K562 (cell line): ENCODE data around the gene CDC42SE2. TPM values are rescaled to one million over a fixed set of nuclear protein-coding genes. Genes with fewer than 3 reads are reported as not detected.

Experiments used
- ATAC-seq: fragments of 200-7000 bp; cut with Tn5 transposase; 3 replicates; pipeline ENCODE4 v1.9.1; 2020; ENCODE audit warnings: moderate library complexity
- BruUV-seq: library from RNA; stranded (reverse); fragments of 400-500 nt; replicated peaks from 2 replicates; lab custom pipeline; 2021; lab: Mats Ljungman, UMichigan
- CTCF ChIA-PET: fragments of 300-600 bp; formaldehyde crosslinking; extraction: SDS; loops from one replicate; lab custom pipeline; 2021; ENCODE audit warnings: low intra/inter-chr PET ratio; lab: Yijun Ruan, JAX
- POLR2A ChIA-PET: fragments of 300-600, 350-650 bp; sonication (Branson Sonifier 250); formaldehyde crosslinking; extraction: SDS; loops from one replicate; lab custom pipeline; 2021; ENCODE audit warnings: antibody characterized with exemption, inconsistent platforms; lab: Yijun Ruan, JAX
- DNase-seq, 4 experiments: peaks; one replicate each; pipeline versions ENCODE4 v3.0.0 to v3.0.0-alpha.2; 2011 to 2018; ENCODE audit warnings: low spot score in 3 of 4, mixed read lengths in 3 of 4; ENCODE audit errors: extremely low read depth in 1 of 4
- FAIRE-seq: peaks from 2 replicates; lab custom pipeline; 2011; peaks lifted over from hg19 to GRCh38; lab: Jason Lieb, UNC
- H2AFZ ChIP-seq: 2 replicates; pipeline ENCODE4 v1.6.0; 2011; ENCODE audit warnings: low read depth, low read length, control low read depth, inconsistent platforms
- H3K27ac ChIP-seq: fragments of 200-600 bp; 3 replicates; pipeline ENCODE4 v1.8.0; 2011; ENCODE audit warnings: low read depth, mild to moderate bottlenecking, control low read depth, inconsistent platforms, low read length, moderate library complexity, mixed read lengths; ENCODE audit errors: extremely low read depth
- H3K27me3 ChIP-seq, 2 experiments: fragments of 300-600 bp in 1 of 2; 2 replicates in 1 of 2; 3 replicates in 1 of 2; pipeline versions ENCODE4 v1.6.0 to v1.8.0; 2011; ENCODE audit warnings: inconsistent platforms in 2 of 2, low read length in 2 of 2, mild to moderate bottlenecking in 1 of 2, mixed read lengths in 1 of 2, moderate library complexity in 1 of 2; ENCODE audit not compliant: control insufficient read depth in 2 of 2, insufficient read depth in 2 of 2
- H3K36me3 ChIP-seq: fragments of 300-600 bp; 3 replicates; pipeline ENCODE4 v1.8.0; 2011; ENCODE audit warnings: mild to moderate bottlenecking, low read length, inconsistent platforms; ENCODE audit not compliant: control insufficient read depth, insufficient read depth
- H3K4me1 ChIP-seq, 2 experiments: fragments of 200-600 bp in 1 of 2; replicated peaks in 1 of 2; 2 replicates in 1 of 2; 3 replicates in 1 of 2; pipeline versions ENCODE4 v1.5.1 to v1.8.0; 2011; ENCODE audit warnings: inconsistent platforms in 2 of 2, low read length in 2 of 2, mild to moderate bottlenecking in 1 of 2, mixed read lengths in 1 of 2, moderate library complexity in 1 of 2; ENCODE audit not compliant: control insufficient read depth in 2 of 2, insufficient read depth in 2 of 2
- H3K4me2 ChIP-seq: 2 replicates; pipeline ENCODE4 v1.6.1; 2011; ENCODE audit warnings: low read length, control low read depth, inconsistent platforms, mixed read lengths; ENCODE audit not compliant: insufficient read depth
- H3K4me3 ChIP-seq: fragments of 200-600 bp; sonication (generic), shearing (Covaris generic); 2 replicates; pipeline ENCODE4 v1.5.1; 2016; ENCODE audit warnings: control low read depth, inconsistent platforms
- H3K79me2 ChIP-seq: fragments of 200-600 bp; 3 replicates; pipeline ENCODE4 v1.8.0; 2011; ENCODE audit warnings: low read length, inconsistent platforms; ENCODE audit not compliant: control insufficient read depth, insufficient read depth
- H3K9ac ChIP-seq, 2 experiments: 2 replicates each; pipeline versions ENCODE4 v1.6.0 to v1.6.1; 2011; ENCODE audit warnings: low read depth in 2 of 2, low read length in 2 of 2, control low read depth in 1 of 2, inconsistent platforms in 1 of 2, mild to moderate bottlenecking in 1 of 2, mixed read lengths in 1 of 2; ENCODE audit not compliant: insufficient read depth in 1 of 2
- H3K9me1 ChIP-seq: one replicate; pipeline ENCODE4 v1.6.0; 2011; ENCODE audit warnings: inconsistent platforms, mild to moderate bottlenecking, low read length, moderate library complexity; ENCODE audit not compliant: control insufficient read depth, insufficient read depth
- H3K9me3 ChIP-seq: replicated peaks from 2 replicates; pipeline ENCODE4 v1.5.1; 2011; ENCODE audit warnings: low read depth, low read length, inconsistent platforms; ENCODE audit not compliant: control insufficient read depth, insufficient read depth
- H4K20me1 ChIP-seq: replicated peaks from 2 replicates; pipeline ENCODE4 v1.6.1; 2011; ENCODE audit warnings: low read length, inconsistent platforms, mixed read lengths; ENCODE audit not compliant: control insufficient read depth, insufficient read depth
- BRCA1 ChIP-seq, 2 experiments: fragments of 450-650 bp in 1 of 2; sonication (generic) in 1 of 2; formaldehyde crosslinking in 1 of 2; IDR thresholded peaks; 2 replicates each; pipeline versions ENCODE4 v1.5.0 to v1.6.1; 2017 to 2020; ENCODE audit warnings: mild to moderate bottlenecking in 1 of 2, missing genetic modification reagents in 1 of 2
- CEBPB ChIP-seq: fragments of 450-650 bp; IDR thresholded peaks from 2 replicates; pipeline ENCODE4 v1.6.1; 2016; ENCODE audit warnings: missing genetic modification characterization, missing compliant biosample characterization
- CEBPG ChIP-seq, 3 experiments: fragments of 200-800 bp in 1 of 3; sonication (Bioruptor generic) in 1 of 3; sonication (generic) in 1 of 3; formaldehyde crosslinking in 1 of 3; IDR thresholded peaks in 2 of 3; conservative IDR thresholded peaks in 1 of 3; 2 replicates each; pipeline versions ENCODE4 v1.6.1 to v1.8.0; 2016 to 2022; ENCODE audit warnings: missing compliant biosample characterization in 2 of 3, missing genetic modification characterization in 2 of 3, mild to moderate bottlenecking in 1 of 3, missing genetic modification reagents in 1 of 3
- POLR2G ChIP-seq: fragments of 200-400 bp; formaldehyde crosslinking; IDR thresholded peaks from 2 replicates; pipeline ENCODE4 v1.6.1; 2017; ENCODE audit warnings: low read depth, mild to moderate bottlenecking, antibody characterized with exemption, low read length, moderate library complexity
- ZBTB17 ChIP-seq: fragments of 450-650 bp; formaldehyde crosslinking; IDR thresholded peaks from 2 replicates; pipeline ENCODE4 v1.4.0; 2020; ENCODE audit warnings: mild to moderate bottlenecking
- whole genome bisulfite sequencing: fragments of 100-300 bp; shearing (Covaris generic); methylation state at CpG from one replicate; pipeline ENCODE4 v1.1.6; 2016; ENCODE audit warnings: low coverage, mixed read lengths; ENCODE audit not compliant: insufficient coverage; ENCODE audit errors: missing lambda C conversion rate; 5-methylcytosine and 5-hydroxymethylcytosine counted together
- in situ Hi-C: fragments of 300-500 bp; cut with MboI; formaldehyde crosslinking; loops from 4 replicates; pipeline ENCODE4 v1.15.0; 2018; ENCODE audit warnings: inconsistent platforms, mixed read lengths
- intact Hi-C: fragments of 100-400 bp; cut with micrococcal nuclease; formaldehyde crosslinking; loops from 2 replicates; pipeline ENCODE4 v1.14.2; 2022
- polyA plus RNA-seq, 8 experiments: library from polyadenylated mRNA; depleted of rRNA in 4 of 8; stranded (reverse) in 5 of 8; unstranded in 3 of 8; fragments of >200 nt; fragmentation: Nextera tagmentation in 2 of 8; fragmentation: Illumina TruSeq in 1 of 8; extraction: Ambion mirVana in 2 of 8; extraction: Trizol in 1 of 8; gene quantifications; 2 replicates each; pipeline versions ENCODE4 v1.2.1 to v1.2.3, GENCODE V29; 2011 to 2014; ENCODE audit warnings: inconsistent platforms in 1 of 8, missing spikeins in 1 of 8
- total RNA-seq, 7 experiments: library from RNA; depleted of rRNA in 6 of 7; stranded (reverse); fragments of >200 nt in 6 of 7; fragmentation: Illumina TruSeq in 2 of 7; extraction: Trizol in 2 of 7; gene quantifications; 2 replicates each; pipeline versions ENCODE4 v1.2.1 to v1.2.3, GENCODE V29; 2011 to 2021; ENCODE audit warnings: low replicate concordance in 1 of 7
- TF ChIP-seq, protein P1 (sequence below), 2 experiments: IDR thresholded peaks in 1 of 2; conservative IDR thresholded peaks in 1 of 2; 2 replicates each; pipeline ENCODE4 v1.6.1; 2016; ENCODE audit warnings: low read depth in 2 of 2, mild to moderate bottlenecking in 1 of 2, missing compliant biosample characterization in 1 of 2, missing genetic modification characterization in 1 of 2, moderate library complexity in 1 of 2

The CDC42SE2 gene
- total and polyA plus RNA-seq, 9 of the 15 experiments (the other 6 are each of a cell fraction or from before 2014, with no cell fraction given), result 24.8 to 44.3 (median 32.7) TPM

- Histone ChIP-seq H3K9ac (no peak overlapping the region), H3K4me2 (no peak overlapping the region)
- DNase-seq, result no peak
- TF ChIP-seq ZBTB17 (no peak), CEBPB (tag) (peak; percentile 84), POLR2G (no peak), BRCA1 (IDR thresholded peaks at IDR 0.05) (no peak), BRCA1 (CRISPR knock-in tag; IDR thresholded peaks at IDR 0.05) (no peak), CEBPG (CRISPR knock-in tag; IDR thresholded peaks at IDR 0.05) (no peak), CEBPG (tag; conservative IDR thresholded peaks at IDR 0.05 in 1 of 2, IDR thresholded peaks at IDR 0.05 in 1 of 2) (peak; percentile 72 to 78)
- TF ChIP-seq, protein P1, sequence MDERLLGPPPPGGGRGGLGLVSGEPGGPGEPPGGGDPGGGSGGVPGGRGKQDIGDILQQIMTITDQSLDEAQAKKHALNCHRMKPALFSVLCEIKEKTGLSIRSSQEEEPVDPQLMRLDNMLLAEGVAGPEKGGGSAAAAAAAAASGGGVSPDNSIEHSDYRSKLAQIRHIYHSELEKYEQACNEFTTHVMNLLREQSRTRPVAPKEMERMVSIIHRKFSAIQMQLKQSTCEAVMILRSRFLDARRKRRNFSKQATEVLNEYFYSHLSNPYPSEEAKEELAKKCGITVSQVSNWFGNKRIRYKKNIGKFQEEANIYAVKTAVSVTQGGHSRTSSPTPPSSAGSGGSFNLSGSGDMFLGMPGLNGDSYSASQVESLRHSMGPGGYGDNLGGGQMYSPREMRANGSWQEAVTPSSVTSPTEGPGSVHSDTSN (CRISPR knock-in tag; IDR thresholded peaks at IDR 0.05; ENCODE audit: low read depth), result no peak
- TF ChIP-seq, protein P1 (tag; conservative IDR thresholded peaks at IDR 0.05; ENCODE audit: low read depth), result no peak
- TF ChIP-seq, all 486 proteins: peak for 2
- Histone ChIP-seq H3K27ac (peak overlapping the region; percentile 25; the same call in 1 of the 3 replicates), H4K20me1 (no peaks in the 10 kb centered on the region), H3K36me3 (no peaks in the 10 kb centered on the region), H3K79me2 (peaks cover 74% of the 10 kb centered on the region), H3K4me1 (peaks cover 0 to 10% of the 10 kb centered on the region in 2 experiments; a peak in 4 of 5 replicates), H3K27me3 (no peaks in the 10 kb centered on the region), H2AFZ (no peak overlapping the region), H3K9me1 (no peaks in the 10 kb centered on the region), H3K4me3 (no peak overlapping the region), H3K9me3 (no peaks in the 10 kb centered on the region)
- intact Hi-C loops (loop anchor here (5.0 kb wide), 1 partner anchor 70 kb away; no protein-coding TSS in a partner anchor), in situ Hi-C loops (no loop called here)
- ATAC-seq, result peak; percentile 51; the same call in 2 of the 3 replicates
- FAIRE-seq, result no peak
- 50% methylated on average over 6 of the region's 6 CpGs for WGBS
- no TSS peak for BruUV-seq
- ChIA-PET POLR2A (interaction anchor here (1.3 kb wide), 1 partner anchor 9 kb away, joined by 3 read pairs; no protein-coding TSS in a partner anchor), CTCF (no interaction called here)
These were observed 38.7 kb downstream of the CDC42SE2 start for GRCh38 chr5:131302506-131302905.
